ENCODE measurements around the gene HPDL. TPM values are rescaled to one million over a fixed set of nuclear protein-coding genes. Genes with fewer than 3 reads are reported as not detected.

Gene HPDL
- total and polyA plus RNA-seq, 11 donors: 0.15 to 0.46 (median 0.32) TPM; not detected in 4

DNA sequence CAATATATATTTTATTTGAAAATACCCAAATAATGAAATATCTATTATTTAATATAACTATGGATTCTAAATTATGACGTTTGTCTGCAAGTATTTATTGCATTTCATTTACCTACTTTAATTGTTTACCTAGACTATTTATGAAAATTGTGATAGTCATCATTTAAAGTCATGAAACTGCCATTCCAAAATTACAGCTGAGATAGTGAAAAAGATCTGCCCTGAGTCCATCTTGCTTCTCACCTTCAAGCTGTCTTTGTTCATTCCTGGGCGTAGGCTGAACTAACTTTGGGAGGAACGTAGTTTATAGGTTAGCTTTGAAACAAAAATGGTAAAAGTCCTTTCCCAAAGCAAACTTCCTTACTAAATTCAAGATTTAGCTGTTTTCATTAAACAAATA, 12.4 kb upstream of the HPDL start:
- no peak for TF ChIP-seq POLR2A (IDR thresholded peaks at IDR 0.05)
- TF ChIP-seq, protein P1, sequence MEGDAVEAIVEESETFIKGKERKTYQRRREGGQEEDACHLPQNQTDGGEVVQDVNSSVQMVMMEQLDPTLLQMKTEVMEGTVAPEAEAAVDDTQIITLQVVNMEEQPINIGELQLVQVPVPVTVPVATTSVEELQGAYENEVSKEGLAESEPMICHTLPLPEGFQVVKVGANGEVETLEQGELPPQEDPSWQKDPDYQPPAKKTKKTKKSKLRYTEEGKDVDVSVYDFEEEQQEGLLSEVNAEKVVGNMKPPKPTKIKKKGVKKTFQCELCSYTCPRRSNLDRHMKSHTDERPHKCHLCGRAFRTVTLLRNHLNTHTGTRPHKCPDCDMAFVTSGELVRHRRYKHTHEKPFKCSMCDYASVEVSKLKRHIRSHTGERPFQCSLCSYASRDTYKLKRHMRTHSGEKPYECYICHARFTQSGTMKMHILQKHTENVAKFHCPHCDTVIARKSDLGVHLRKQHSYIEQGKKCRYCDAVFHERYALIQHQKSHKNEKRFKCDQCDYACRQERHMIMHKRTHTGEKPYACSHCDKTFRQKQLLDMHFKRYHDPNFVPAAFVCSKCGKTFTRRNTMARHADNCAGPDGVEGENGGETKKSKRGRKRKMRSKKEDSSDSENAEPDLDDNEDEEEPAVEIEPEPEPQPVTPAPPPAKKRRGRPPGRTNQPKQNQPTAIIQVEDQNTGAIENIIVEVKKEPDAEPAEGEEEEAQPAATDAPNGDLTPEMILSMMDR (IDR thresholded peaks at IDR 0.05): no peak
- Histone ChIP-seq H3K27ac (no peak overlapping the region), H3K4me1 (no peaks in the 10 kb centered on the region), H3K9me3 (no peaks in the 10 kb centered on the region), H3K4me3 (no peak overlapping the region), H3K36me3 (no peaks in the 10 kb centered on the region), H3K27me3 (no peaks in the 10 kb centered on the region)
- no peak for DNase-seq
- intact Hi-C loops (cut with DNase I): no loop called here
- 83 to 91% (median 87%) methylated on average over 3 of the region's 3 CpGs for WGBS, 4 donors
- no peak for ATAC-seq

DNA sequence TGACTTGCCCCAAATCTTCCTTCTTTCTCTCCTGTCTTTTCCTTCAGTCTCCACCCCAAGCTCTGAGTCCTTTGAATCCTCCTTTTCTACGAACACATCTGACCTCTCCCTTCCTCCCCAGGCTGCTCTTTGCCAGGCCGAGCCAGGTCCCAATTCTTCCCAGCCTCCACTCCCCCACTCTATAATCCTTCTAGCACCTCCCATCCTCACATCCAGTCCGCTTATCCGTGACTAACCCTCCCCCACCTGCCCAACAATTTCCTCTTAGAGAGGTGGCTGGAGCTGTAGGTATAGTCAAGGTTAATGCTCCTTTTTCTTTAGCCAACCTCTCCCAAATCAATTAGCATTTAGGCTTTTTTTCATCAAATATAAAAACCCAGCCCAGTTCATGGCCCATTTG, 9.5 kb upstream of the HPDL start:
- WGBS, 4 donors: 45 to 54% (median 49%) methylated on average over 4 of the region's 4 CpGs
- no peaks in the 10 kb centered on the region for H3K9me3 ChIP-seq
- ATAC-seq: no peak

DNA sequence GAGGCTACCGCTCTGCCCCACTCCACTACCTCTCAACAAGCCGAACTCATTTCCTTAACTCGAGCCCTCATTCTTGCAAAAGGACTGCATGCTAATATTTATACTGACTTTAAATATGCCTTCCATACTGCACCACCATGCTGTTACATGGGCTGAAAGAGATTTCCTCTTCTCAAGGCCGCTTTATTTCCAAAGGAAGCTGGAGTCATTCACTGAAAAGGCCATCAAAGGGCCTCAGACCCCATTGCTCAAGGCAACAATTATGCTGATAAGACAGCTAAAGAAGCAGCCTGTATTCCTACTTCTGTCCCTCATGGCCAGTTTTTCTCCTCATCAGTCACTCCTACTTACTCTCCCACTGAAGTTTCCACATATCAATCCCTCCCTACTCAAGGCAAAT, 6.9 kb upstream of the HPDL start:
- H3K4me3 ChIP-seq: no peak overlapping the region
- H3K36me3 ChIP-seq: no peaks in the 10 kb centered on the region
- DNase-seq (no peak), ATAC-seq (no peak)
- WGBS, 4 donors: 78 to 84% (median 81%) methylated on average over 4 of the region's 4 CpGs
- H3K27me3 ChIP-seq: no peaks in the 10 kb centered on the region
- intact Hi-C loops (cut with DNase I): no loop called here
- no peaks in the 10 kb centered on the region for H3K4me1 ChIP-seq
- no peaks in the 10 kb centered on the region for H3K9me3 ChIP-seq
- H3K27ac ChIP-seq: no peak overlapping the region
- TF ChIP-seq POLR2A (IDR thresholded peaks at IDR 0.05): no peak
- TF ChIP-seq, protein P1 (IDR thresholded peaks at IDR 0.05): no peak

More for the DNA sequence above, 9.5 kb upstream of the HPDL start:
- no peaks in the 10 kb centered on the region for H3K27me3 ChIP-seq
- TF ChIP-seq, protein P1 (IDR thresholded peaks at IDR 0.05): no peak
- TF ChIP-seq POLR2A (IDR thresholded peaks at IDR 0.05): no peak
- no peak overlapping the region for H3K4me3 ChIP-seq
- H3K4me1 ChIP-seq: no peaks in the 10 kb centered on the region
- H3K36me3 ChIP-seq: no peaks in the 10 kb centered on the region
- DNase-seq: no peak
- no peak overlapping the region for H3K27ac ChIP-seq
- intact Hi-C loops (cut with DNase I): no loop called here

DNA sequence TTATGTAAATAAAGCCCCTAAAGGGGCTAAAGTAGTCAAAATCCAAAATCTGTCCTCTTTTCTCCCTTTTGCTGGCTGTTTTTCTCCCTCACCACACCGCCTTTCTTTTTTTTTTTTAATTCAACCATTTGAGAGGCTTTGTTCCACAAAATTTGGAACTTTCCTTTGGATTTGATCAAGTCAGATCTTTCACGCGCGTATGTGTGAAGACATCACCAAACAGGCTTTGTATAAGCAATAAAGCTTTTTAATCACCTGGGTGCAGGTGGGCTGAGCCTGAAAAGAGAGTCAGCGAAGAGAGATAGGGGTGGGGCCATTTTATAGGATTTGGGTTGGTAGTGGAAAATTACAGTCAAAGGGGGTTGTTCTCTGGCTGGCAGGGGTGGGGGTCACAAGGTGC, 5.3 kb upstream of the HPDL start:
- no peaks in the 10 kb centered on the region for H3K27me3 ChIP-seq
- TF ChIP-seq, protein P1 (IDR thresholded peaks at IDR 0.05): no peak
- TF ChIP-seq POLR2A (IDR thresholded peaks at IDR 0.05): no peak
- 86 to 89% (median 87%) methylated on average over 5 of the region's 5 CpGs for WGBS, 4 donors
- H3K9me3 ChIP-seq: no peaks in the 10 kb centered on the region
- intact Hi-C loops (cut with DNase I): no loop called here
- H3K4me1 ChIP-seq: peaks cover 0 to under 1% (median 0%) of the 10 kb centered on the region in 12 donors
- DNase-seq: no peak
- H3K4me3 ChIP-seq: no peak overlapping the region
- no peaks in the 10 kb centered on the region for H3K36me3 ChIP-seq
- no peak for ATAC-seq
- H3K27ac ChIP-seq: no peak overlapping the region

Measured in heart left ventricle (tissue), 16 donors.